Memory B cell (primary cell): ENCODE data around the gene OBP2A.
"Not testable (repeated sequence)": the region's sequence is repeated elsewhere in the genome, so short reads cannot be mapped to it uniquely, and the experiment has no call there.

Source experiments
- ATAC-seq: fragments of 150-1000 bp; cut with Tn5 transposase; 2 replicates; pipeline ENCODE4 v1.10.0; 2021; ENCODE audit warnings: low read depth, mild to moderate bottlenecking, moderate library complexity
- DNase-seq, 2 donors: peaks; one replicate each; pipeline ENCODE4 v3.0.0; 2022; ENCODE audit warnings: low spot score in 2 of 2
- H3K27ac Mint-ChIP-seq: one replicate; pipeline ENCODE4 v1.8.0; 2022; ENCODE audit warnings: mild to moderate bottlenecking, moderate library complexity, mixed read lengths
- H3K27me3 Mint-ChIP-seq: one replicate; pipeline ENCODE4 v1.8.0; 2022; ENCODE audit warnings: mixed read lengths
- H3K36me3 Mint-ChIP-seq: one replicate; pipeline ENCODE4 v1.8.0; 2022; ENCODE audit warnings: mild to moderate bottlenecking, mixed read lengths
- H3K4me1 Mint-ChIP-seq: one replicate; pipeline ENCODE4 v1.8.0; 2022; ENCODE audit warnings: mixed read lengths
- H3K4me3 Mint-ChIP-seq: one replicate; pipeline ENCODE4 v1.8.0; 2022; ENCODE audit warnings: mild to moderate bottlenecking, moderate library complexity, mixed read lengths
- H3K9me3 Mint-ChIP-seq: one replicate; pipeline ENCODE4 v1.8.0; 2022; ENCODE audit warnings: mixed read lengths

OBP2A gene

DNA sequence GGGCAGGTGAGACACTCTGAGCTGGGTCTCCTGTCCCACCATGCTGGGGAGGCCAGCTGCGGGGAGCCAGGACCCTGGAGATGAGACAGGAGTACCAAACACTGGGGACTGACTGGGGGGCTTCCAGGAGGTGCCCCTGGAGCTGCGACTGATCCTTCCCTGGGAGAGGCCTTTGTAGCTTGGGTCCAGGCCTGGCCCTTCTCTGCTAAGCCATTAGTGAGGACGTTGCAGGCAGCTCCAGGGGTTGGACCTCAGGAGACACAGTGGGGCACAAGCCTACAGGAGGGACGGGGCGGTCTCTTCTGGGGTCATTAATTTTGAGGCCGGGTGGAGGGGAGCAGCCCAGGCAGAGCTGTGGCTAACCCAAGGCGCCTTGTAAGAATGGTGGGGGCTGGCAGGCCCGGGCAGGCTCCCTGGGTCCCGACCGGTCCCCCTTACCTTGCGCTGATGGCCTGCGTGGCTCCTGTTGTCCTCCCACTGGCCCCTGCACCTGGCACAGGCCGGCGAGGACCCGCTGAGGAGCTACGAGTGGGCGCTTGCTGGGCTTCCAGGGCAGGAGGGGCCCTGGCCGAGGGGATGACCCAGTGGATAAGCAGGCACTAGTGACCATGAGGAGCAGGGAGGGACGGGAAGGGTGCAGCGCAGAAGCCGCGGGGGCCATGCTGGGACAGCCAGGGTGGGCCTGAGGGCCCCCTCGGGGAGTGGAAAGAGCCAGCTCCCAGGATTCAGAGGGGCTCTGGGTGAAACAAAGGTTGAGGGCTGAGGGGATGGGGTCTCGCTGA, 40.3 kb upstream of the OBP2A start:
- Mint-ChIP-seq H3K36me3 (peaks cover 21% of the 10 kb centered on the region), H3K9me3 (peaks cover 10% of the 10 kb centered on the region), H3K27me3 (peaks cover 2% of the 10 kb centered on the region), H3K4me1 (peaks cover 11% of the 10 kb centered on the region), H3K4me3 (no peak overlapping the region), H3K27ac (no peak overlapping the region)
- DNase-seq (no peak), ATAC-seq (no peak)

- Mint-ChIP-seq H3K4me1 (peaks cover 9% of the 10 kb centered on the region), H3K27ac (no peak overlapping the region), H3K9me3 (peaks cover 10% of the 10 kb centered on the region), H3K4me3 (no peak overlapping the region), H3K27me3 (peaks cover 2% of the 10 kb centered on the region), H3K36me3 (peaks cover 21% of the 10 kb centered on the region)
- no peak for DNase-seq
- ATAC-seq = no peak
These were observed 39.4 kb upstream of the OBP2A start for GRCh38 chr9:135506327-135507103.

GRCh38 chr9:135507104-135508035, 38.6 kb upstream of the OBP2A start:
- Mint-ChIP-seq H3K4me1 (peaks cover 4% of the 10 kb centered on the region), H3K36me3 (peaks cover 21% of the 10 kb centered on the region), H3K27me3 (peaks cover 2% of the 10 kb centered on the region), H3K9me3 (peaks cover 10% of the 10 kb centered on the region), H3K27ac (no peak overlapping the region), H3K4me3 (no peak overlapping the region)
- DNase-seq (no peak), ATAC-seq (no peak)

- peaks cover 2% of the 10 kb centered on the region for H3K27me3 Mint-ChIP-seq
These were observed 37.6 kb upstream of the OBP2A start for GRCh38 chr9:135508211-135508820.

GRCh38 chr9:135509458-135509857, 36.5 kb upstream of the OBP2A start:
- H3K4me3 Mint-ChIP-seq = no peak overlapping the region
- no peak for DNase-seq
- H3K27me3 Mint-ChIP-seq = peaks cover 3% of the 10 kb centered on the region
- H3K27ac Mint-ChIP-seq = no peak overlapping the region
- peaks cover 10% of the 10 kb centered on the region for H3K9me3 Mint-ChIP-seq
- peaks cover 3% of the 10 kb centered on the region for H3K4me1 Mint-ChIP-seq
- no peak for ATAC-seq
- peaks cover 8% of the 10 kb centered on the region for H3K36me3 Mint-ChIP-seq

More at GRCh38 chr9:135508211-135508820, 37.6 kb upstream of the OBP2A start:
- DNase-seq (no peak), ATAC-seq (no peak)
- Mint-ChIP-seq H3K27ac (no peak overlapping the region), H3K9me3 (peaks cover 10% of the 10 kb centered on the region), H3K36me3 (peaks cover 18% of the 10 kb centered on the region), H3K4me1 (peaks cover 4% of the 10 kb centered on the region), H3K4me3 (no peak overlapping the region)

DNA sequence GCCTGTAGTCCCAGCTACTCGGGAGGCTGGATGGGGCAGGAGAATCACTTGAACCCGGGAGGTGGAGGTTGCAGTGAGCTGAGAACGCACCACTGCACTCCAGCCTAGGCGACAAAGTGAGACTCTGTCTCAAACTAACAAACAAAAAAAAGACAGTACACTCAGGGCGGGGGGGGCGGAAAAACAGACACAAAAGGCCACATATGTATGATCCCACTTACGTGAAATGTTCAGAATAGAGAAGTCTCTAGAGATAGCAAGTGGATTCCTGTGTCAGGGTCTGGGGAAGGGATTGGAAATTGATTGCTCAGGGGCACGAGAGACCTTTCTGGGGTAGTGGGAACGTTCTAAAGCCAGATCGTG, 33.7 kb upstream of the OBP2A start:
- H3K27ac Mint-ChIP-seq = no peak overlapping the region
- no peak overlapping the region for H3K4me3 Mint-ChIP-seq
- peaks cover 3% of the 10 kb centered on the region for H3K27me3 Mint-ChIP-seq
- DNase-seq (no peak), ATAC-seq (no peak)
- peaks cover 2% of the 10 kb centered on the region for H3K36me3 Mint-ChIP-seq
- no peaks in the 10 kb centered on the region for H3K4me1 Mint-ChIP-seq
- peaks cover 10% of the 10 kb centered on the region for H3K9me3 Mint-ChIP-seq

- Mint-ChIP-seq H3K9me3 (peaks cover 10% of the 10 kb centered on the region), H3K36me3 (peaks cover under 1% of the 10 kb centered on the region), H3K4me3 (no peak overlapping the region), H3K4me1 (no peaks in the 10 kb centered on the region), H3K27ac (no peak overlapping the region), H3K27me3 (peaks cover 5% of the 10 kb centered on the region)
- DNase-seq (no peak), ATAC-seq (no peak)
These were observed 33.0 kb upstream of the OBP2A start for GRCh38 chr9:135512904-135513303.

DNA sequence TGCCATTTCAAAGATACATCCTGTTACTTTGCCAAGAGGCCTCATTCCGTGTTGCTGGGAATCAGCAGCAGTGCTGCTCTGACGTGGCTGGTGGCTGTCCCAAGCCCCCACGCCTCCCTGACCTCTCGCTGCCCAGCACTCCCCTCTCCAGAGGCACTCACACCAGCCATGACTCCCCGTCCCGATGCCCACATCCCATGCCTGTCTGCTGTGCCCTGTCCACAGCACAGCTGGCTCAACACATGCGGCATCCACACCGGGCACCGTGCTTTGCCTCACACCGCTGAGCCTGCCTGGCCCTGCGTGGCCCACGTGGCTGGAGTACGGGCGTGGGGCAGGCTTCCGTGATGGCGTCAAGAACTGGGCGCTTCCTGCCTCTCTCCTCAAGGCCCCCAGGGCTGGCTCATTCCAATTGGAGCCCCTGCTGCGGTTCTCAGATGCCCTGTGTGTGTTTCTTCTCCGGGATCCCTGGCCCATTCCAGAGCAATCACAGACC, 32.5 kb upstream of the OBP2A start:
- Mint-ChIP-seq H3K9me3 (peaks cover 10% of the 10 kb centered on the region), H3K27me3 (peaks cover 3% of the 10 kb centered on the region), H3K4me1 (no peaks in the 10 kb centered on the region), H3K36me3 (no peaks in the 10 kb centered on the region), H3K4me3 (no peak overlapping the region), H3K27ac (no peak overlapping the region)
- DNase-seq (no peak), ATAC-seq (no peak)

- H3K9me3 Mint-ChIP-seq, H3K36me3 Mint-ChIP-seq, H3K4me1 Mint-ChIP-seq, H3K4me3 Mint-ChIP-seq, DNase-seq, H3K27ac Mint-ChIP-seq, ATAC-seq, H3K27me3 Mint-ChIP-seq: not testable (repeated sequence)
These were observed 32.0 kb upstream of the OBP2A start for GRCh38 chr9:135513906-135514305.

DNA sequence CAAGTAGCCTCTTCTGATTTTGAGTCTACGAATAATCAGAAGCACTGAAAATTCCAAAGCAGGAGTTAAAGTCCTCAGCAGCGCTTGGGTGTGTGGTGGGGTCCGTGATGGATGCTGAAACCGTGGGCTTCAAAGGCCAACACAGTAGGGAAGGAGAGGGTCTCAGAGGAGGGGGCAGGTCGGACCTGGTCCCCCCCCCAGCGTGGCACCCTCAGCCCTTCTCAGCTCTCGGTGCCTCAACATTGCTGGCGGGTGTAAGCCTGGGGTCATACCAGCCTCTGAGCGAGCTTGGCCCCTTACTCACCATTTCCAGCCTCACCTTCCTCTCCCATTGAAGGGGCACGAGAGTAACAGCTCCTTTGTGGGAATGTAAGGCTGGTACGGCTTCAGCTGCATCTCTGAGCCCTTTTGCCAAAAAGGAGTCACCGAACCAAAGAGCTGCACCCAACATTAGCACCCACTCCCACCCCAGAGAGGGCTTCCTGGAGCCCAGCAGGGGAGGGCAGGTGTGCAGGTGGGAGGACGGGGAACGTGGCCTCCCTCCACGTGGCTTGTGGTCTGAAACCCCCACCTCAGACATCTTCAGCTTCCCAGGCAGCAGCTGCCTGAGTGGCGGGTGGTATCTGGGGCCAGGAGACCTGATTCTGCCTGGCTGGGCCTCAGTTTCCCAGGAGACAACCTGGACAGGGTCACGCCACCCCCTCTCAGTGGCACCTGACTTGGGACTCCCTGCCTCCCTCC, 31.4 kb upstream of the OBP2A start:
- peaks cover 4% of the 10 kb centered on the region for H3K9me3 Mint-ChIP-seq
- no peak for ATAC-seq
- H3K4me1 Mint-ChIP-seq = no peaks in the 10 kb centered on the region
- H3K4me3 Mint-ChIP-seq = no peak overlapping the region
- H3K27me3 Mint-ChIP-seq = peaks cover 4% of the 10 kb centered on the region
- DNase-seq = no peak
- no peak overlapping the region for H3K27ac Mint-ChIP-seq
- no peaks in the 10 kb centered on the region for H3K36me3 Mint-ChIP-seq

- Mint-ChIP-seq H3K27me3 (peaks cover 5% of the 10 kb centered on the region), H3K4me1 (no peaks in the 10 kb centered on the region), H3K9me3 (no peaks in the 10 kb centered on the region), H3K27ac (no peak overlapping the region), H3K36me3 (no peaks in the 10 kb centered on the region), H3K4me3 (no peak overlapping the region)
- no peak for ATAC-seq
- no peak for DNase-seq
These were observed 30.6 kb upstream of the OBP2A start for GRCh38 chr9:135515083-135515951.

- DNase-seq (no peak), ATAC-seq (no peak)
- Mint-ChIP-seq H3K4me3 (no peak overlapping the region), H3K27ac (no peak overlapping the region), H3K4me1 (no peaks in the 10 kb centered on the region), H3K27me3 (peaks cover 8% of the 10 kb centered on the region), H3K9me3 (no peaks in the 10 kb centered on the region), H3K36me3 (no peaks in the 10 kb centered on the region)
These were observed 29.6 kb upstream of the OBP2A start for GRCh38 chr9:135516132-135516860.
